Measurements from ENCODE around the gene USP22. TPM values are rescaled to one million over a fixed set of nuclear protein-coding genes. Genes with fewer than 3 reads are reported as not detected.

USP22 gene
- total and polyA plus RNA-seq, 10 of the 15 experiments (the other 5 are each of a cell fraction or from before 2014, with no cell fraction given) = 10.8 to 218 (median 98.8) TPM

DNA sequence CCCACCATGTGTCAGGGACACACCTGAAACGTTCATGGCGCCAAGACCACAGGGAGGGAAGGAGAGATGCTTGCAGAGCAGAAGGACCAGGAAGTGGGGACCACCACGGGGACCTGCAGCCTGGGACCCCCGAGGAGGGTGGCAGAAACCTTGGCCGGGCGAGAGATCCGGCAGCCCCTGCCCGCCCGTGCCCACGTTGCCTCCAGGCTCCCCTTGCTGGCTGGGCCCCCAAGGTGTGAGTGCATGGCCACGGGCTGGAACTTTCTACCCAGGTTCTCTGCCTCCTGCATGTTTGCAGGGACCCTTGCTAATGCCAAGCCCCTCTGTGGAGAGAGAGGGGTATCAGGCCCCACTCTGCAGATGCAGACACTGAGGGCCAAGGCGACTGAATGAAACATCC, 50.4 kb downstream of the USP22 start:
- H3K27ac ChIP-seq (ENCODE audit: control insufficient read depth, insufficient read depth) = no peak overlapping the region
- ChIA-PET SMC1A (ENCODE audit: uncharacterized antibody, unreplicated experiment) (interaction anchor here (0.8 kb wide), 1 partner anchor 191 kb away, joined by 4 read pairs; no protein-coding TSS in a partner anchor), POLR2A (no interaction called here), CTCF (interaction anchor here (0.8 to 2.0 kb wide), 15 partner anchors 9 to 290 kb away, joined by 3 to 9 read pairs (median 4); no protein-coding TSS in a partner anchor), RAD21 (ENCODE audit: unreplicated experiment) (interaction anchor here (0.7 to 1.1 kb wide), 2 partner anchors 13 to 283 kb away, joined by 4 read pairs; no protein-coding TSS in a partner anchor)
- DNase-seq (ENCODE audit: low read depth, low spot score) (no peak), FAIRE-seq (no peak), ATAC-seq (no peak)
- no peaks in the 10 kb centered on the region for H3K79me2 ChIP-seq (ENCODE audit: control insufficient read depth, insufficient read depth, low read length)
- intact Hi-C loops (cut with micrococcal nuclease; ENCODE audit: unreplicated experiment) = loop anchor here (5.0 kb wide), 1 partner anchor 190 kb away; no protein-coding TSS in a partner anchor
- H3K4me3 ChIP-seq = no peak overlapping the region
- H3K27me3 ChIP-seq (replicated peaks in 1 of 2; ENCODE audit: control insufficient read depth in 2 of 2, insufficient read depth in 2 of 2, low read length in 1 of 2) = no peaks in the 10 kb centered on the region; a peak in 1 of 4 replicates
- no peak overlapping the region for H3K9ac ChIP-seq (ENCODE audit: control insufficient read depth, insufficient read depth, low read length)
- WGBS (ENCODE audit: insufficient coverage, insufficient replicate concordance, low lambda C conversion rate, missing lambda C conversion rate) = 11% methylated on average over 12 of the region's 12 CpGs
- H3K36me3 ChIP-seq (ENCODE audit: control insufficient read depth in 2 of 2, insufficient read depth in 2 of 2, low read length in 1 of 2) = no peaks in the 10 kb centered on the region
- in situ Hi-C loops (cut with MboI) = no loop called here
- no peak overlapping the region for H2AFZ ChIP-seq (ENCODE audit: control insufficient read depth, low read depth, low read length)
- no peaks in the 10 kb centered on the region for H4K20me1 ChIP-seq (ENCODE audit: control insufficient read depth, insufficient read depth)
- BruUV-seq (replicated peaks) = no TSS peak
- TF ChIP-seq RFX5 (IDR thresholded peaks at IDR 0.05; ENCODE audit: low read depth, low read length) = no peak
- H3K4me1 ChIP-seq (ENCODE audit: control insufficient read depth, insufficient read depth, low read length) = no peaks in the 10 kb centered on the region
- H3K4me2 ChIP-seq (ENCODE audit: control insufficient read depth, insufficient read depth) = no peak overlapping the region
- no peaks in the 10 kb centered on the region for H3K9me3 ChIP-seq (replicated peaks; ENCODE audit: control insufficient read depth, insufficient read depth, low read length)

DNA sequence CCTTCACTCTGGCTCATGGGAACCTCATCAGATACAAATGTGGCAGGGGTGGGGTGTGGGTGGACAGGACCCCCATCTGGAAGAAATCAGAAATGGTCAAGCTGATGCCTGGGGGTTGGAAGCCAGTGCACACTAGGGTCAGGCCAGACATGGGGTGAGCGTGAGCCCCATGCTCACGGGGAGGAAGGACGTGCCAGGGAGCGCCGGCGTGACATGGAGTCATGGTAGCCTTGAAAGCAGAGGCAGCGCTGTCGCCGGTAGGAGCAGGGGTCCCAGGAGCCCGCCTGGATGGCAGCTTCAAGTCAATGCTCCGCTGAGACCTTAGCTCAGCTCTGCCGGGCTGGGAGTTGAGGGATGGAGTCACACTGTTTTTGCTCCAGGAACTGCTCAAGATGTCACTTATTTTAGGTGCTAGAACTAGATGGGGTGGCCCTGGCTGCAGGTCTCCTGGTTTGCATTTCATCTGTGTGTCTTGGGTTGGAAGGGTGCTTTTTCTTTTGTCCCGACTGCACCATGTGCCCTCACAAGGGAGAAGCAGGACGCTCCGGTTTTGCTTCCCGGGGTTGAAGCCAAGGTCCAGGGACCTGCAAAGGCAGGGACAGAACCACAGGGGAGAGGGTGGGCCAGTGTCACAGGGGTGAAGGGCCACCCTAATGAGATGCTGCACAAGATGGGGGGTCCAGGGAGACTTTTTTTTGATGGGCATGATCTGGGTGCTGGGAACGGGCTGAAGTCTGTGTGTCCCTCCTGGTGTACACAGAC, 51.4 kb downstream of the USP22 start:
- ATAC-seq = no peak
- RAD21 ChIA-PET (ENCODE audit: unreplicated experiment) = no interaction called here
- FAIRE-seq = no peak
- Histone ChIP-seq H3K9me3 (replicated peaks; ENCODE audit: control insufficient read depth, insufficient read depth, low read length) (no peaks in the 10 kb centered on the region), H3K4me1 (ENCODE audit: control insufficient read depth, insufficient read depth, low read length) (no peaks in the 10 kb centered on the region), H3K9ac (ENCODE audit: control insufficient read depth, insufficient read depth, low read length) (no peak overlapping the region), H4K20me1 (ENCODE audit: control insufficient read depth, insufficient read depth) (no peaks in the 10 kb centered on the region), H3K36me3 (ENCODE audit: control insufficient read depth in 2 of 2, insufficient read depth in 2 of 2, low read length in 1 of 2) (no peaks in the 10 kb centered on the region), H2AFZ (ENCODE audit: control insufficient read depth, low read depth, low read length) (no peak overlapping the region), H3K27me3 (replicated peaks in 1 of 2; ENCODE audit: control insufficient read depth in 2 of 2, insufficient read depth in 2 of 2, low read length in 1 of 2) (no peaks in the 10 kb centered on the region; a peak in 1 of 4 replicates), H3K27ac (ENCODE audit: control insufficient read depth, insufficient read depth) (no peak overlapping the region), H3K4me3 (no peak overlapping the region), H3K4me2 (ENCODE audit: control insufficient read depth, insufficient read depth) (no peak overlapping the region), H3K79me2 (ENCODE audit: control insufficient read depth, insufficient read depth, low read length) (no peaks in the 10 kb centered on the region)
- intact Hi-C loops (cut with micrococcal nuclease; ENCODE audit: unreplicated experiment) (loop anchor here (5.0 kb wide), 1 partner anchor 189 kb away; no protein-coding TSS in a partner anchor), in situ Hi-C loops (cut with MboI) (no loop called here)
- 45% methylated on average over 17 of the region's 17 CpGs for WGBS (ENCODE audit: insufficient coverage, insufficient replicate concordance, low lambda C conversion rate, missing lambda C conversion rate)
- POLR2A ChIA-PET = no interaction called here
- no peak for DNase-seq (ENCODE audit: low read depth, low spot score)
- BruUV-seq (replicated peaks) = no TSS peak
- SMC1A ChIA-PET (ENCODE audit: uncharacterized antibody, unreplicated experiment) = no interaction called here
- CTCF ChIA-PET = interaction anchor here (0.8 kb wide), 1 partner anchor 190 kb away, joined by 3 read pairs; no protein-coding TSS in a partner anchor
- TF ChIP-seq KDM1A (IDR thresholded peaks at IDR 0.05; ENCODE audit: borderline replicate concordance) (no peak), HDAC2 (IDR thresholded peaks at IDR 0.05) (no peak), HDGF (IDR thresholded peaks at IDR 0.05) (no peak), ZNF207 (IDR thresholded peaks at IDR 0.05; ENCODE audit: borderline replicate concordance) (no peak), BHLHE40 (IDR thresholded peaks at IDR 0.05; ENCODE audit: borderline replicate concordance in 1 of 2, low read depth in 2 of 2, low read length in 1 of 2) (no peak), IRF4 (IDR thresholded peaks at IDR 0.05; ENCODE audit: low read depth, low read length) (no peak), JUNB (IDR thresholded peaks at IDR 0.05) (no peak), SRF (IDR thresholded peaks at IDR 0.05; ENCODE audit: low read depth in 2 of 2, low read length in 2 of 2) (no peak), YBX1 (IDR thresholded peaks at IDR 0.05) (no peak), POU2F2 (IDR thresholded peaks at IDR 0.05; ENCODE audit: borderline replicate concordance, low read depth, low read length) (no peak), FOS (IDR thresholded peaks at IDR 0.05; ENCODE audit: borderline replicate concordance, extremely low read depth, insufficient read length) (no peak), TCF12 (IDR thresholded peaks at IDR 0.05; ENCODE audit: low read depth, low read length) (no peak), TCF3 (IDR thresholded peaks at IDR 0.05; ENCODE audit: borderline replicate concordance, insufficient read depth, low read depth, low read length) (no peak)
- TF ChIP-seq, protein P1, sequence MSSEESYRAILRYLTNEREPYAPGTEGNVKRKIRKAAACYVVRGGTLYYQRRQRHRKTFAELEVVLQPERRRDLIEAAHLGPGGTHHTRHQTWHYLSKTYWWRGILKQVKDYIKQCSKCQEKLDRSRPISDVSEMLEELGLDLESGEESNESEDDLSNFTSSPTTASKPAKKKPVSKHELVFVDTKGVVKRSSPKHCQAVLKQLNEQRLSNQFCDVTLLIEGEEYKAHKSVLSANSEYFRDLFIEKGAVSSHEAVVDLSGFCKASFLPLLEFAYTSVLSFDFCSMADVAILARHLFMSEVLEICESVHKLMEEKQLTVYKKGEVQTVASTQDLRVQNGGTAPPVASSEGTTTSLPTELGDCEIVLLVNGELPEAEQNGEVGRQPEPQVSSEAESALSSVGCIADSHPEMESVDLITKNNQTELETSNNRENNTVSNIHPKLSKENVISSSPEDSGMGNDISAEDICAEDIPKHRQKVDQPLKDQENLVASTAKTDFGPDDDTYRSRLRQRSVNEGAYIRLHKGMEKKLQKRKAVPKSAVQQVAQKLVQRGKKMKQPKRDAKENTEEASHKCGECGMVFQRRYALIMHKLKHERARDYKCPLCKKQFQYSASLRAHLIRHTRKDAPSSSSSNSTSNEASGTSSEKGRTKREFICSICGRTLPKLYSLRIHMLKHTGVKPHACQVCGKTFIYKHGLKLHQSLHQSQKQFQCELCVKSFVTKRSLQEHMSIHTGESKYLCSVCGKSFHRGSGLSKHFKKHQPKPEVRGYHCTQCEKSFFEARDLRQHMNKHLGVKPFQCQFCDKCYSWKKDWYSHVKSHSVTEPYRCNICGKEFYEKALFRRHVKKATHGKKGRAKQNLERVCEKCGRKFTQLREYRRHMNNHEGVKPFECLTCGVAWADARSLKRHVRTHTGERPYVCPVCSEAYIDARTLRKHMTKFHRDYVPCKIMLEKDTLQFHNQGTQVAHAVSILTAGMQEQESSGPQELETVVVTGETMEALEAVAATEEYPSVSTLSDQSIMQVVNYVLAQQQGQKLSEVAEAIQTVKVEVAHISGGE (CRISPR knock-in tag; IDR thresholded peaks at IDR 0.05) = no peak
